Aorta (tissue), 5 donors: ENCODE results near the gene ARRDC4. TPM values are rescaled to one million over a fixed set of nuclear protein-coding genes. Genes with fewer than 3 reads are reported as not detected.

Experiments used
- ATAC-seq: fragments of 200-7000 bp; cut with Tn5 transposase; one replicate; pipeline ENCODE4 v1.9.1; 2022; ENCODE audit warnings: moderate library complexity; ENCODE audit not compliant: low FRiP score
- DNase-seq, 2 donors: peaks; one replicate each; pipeline ENCODE4 v3.0.0-alpha.2; 2020
- H3K27ac ChIP-seq, 2 donors: one replicate each; pipeline ENCODE4 v1.5.1; 2013; ENCODE audit warnings: low read length in 2 of 2, mild to moderate bottlenecking in 2 of 2, moderate library complexity in 2 of 2, control low read depth in 1 of 2, inconsistent platforms in 1 of 2, low read depth in 1 of 2
- H3K27me3 ChIP-seq, 2 donors: one replicate each; pipeline ENCODE4 v1.6.1; 2013; ENCODE audit warnings: control low read depth in 1 of 2, low read length in 1 of 2, mild to moderate bottlenecking in 1 of 2, moderate library complexity in 1 of 2; ENCODE audit not compliant: insufficient read depth in 2 of 2, control insufficient read depth in 1 of 2
- H3K36me3 ChIP-seq, 2 donors: one replicate each; pipeline ENCODE4 v1.6.1; 2013; ENCODE audit warnings: control low read depth in 1 of 2, low read length in 1 of 2, mild to moderate bottlenecking in 1 of 2; ENCODE audit not compliant: insufficient read depth in 2 of 2, control insufficient read depth in 1 of 2
- H3K4me1 ChIP-seq, 2 donors: one replicate each; pipeline ENCODE4 v1.6.1; 2013; ENCODE audit warnings: low read length in 2 of 2, control low read depth in 1 of 2, mild to moderate bottlenecking in 1 of 2, moderate library complexity in 1 of 2; ENCODE audit not compliant: insufficient read depth in 2 of 2, control insufficient read depth in 1 of 2
- H3K4me3 ChIP-seq, 2 donors: one replicate each; pipeline ENCODE4 v1.5.1; 2013; ENCODE audit warnings: low read length in 2 of 2, control low read depth in 1 of 2, mild to moderate bottlenecking in 1 of 2
- H3K9me3 ChIP-seq: one replicate; pipeline ENCODE4 v1.6.1; 2013; ENCODE audit warnings: mild to moderate bottlenecking, low read length; ENCODE audit not compliant: control insufficient read depth
- WGBS, 2 donors: extraction: QIAGEN DNeasy Blood & Tissue Kit; methylation state at CpG; one replicate each; pipeline ENCODE4 v1.1.7; 2013; 5-methylcytosine and 5-hydroxymethylcytosine counted together
- intact Hi-C, 2 donors: fragments of 100-400 bp; cut with DNase I; formaldehyde crosslinking; loops; one replicate each; pipeline versions ENCODE4 v1.14.2 to v1.15.0; 2022
- polyA plus RNA-seq, 2 donors: library from polyadenylated mRNA; stranded (reverse); fragments of 200-250 nt; gene quantifications; one replicate each; pipeline ENCODE4 v1.2.3, GENCODE V29; 2013
- total RNA-seq, 2 donors: library from RNA; stranded (reverse); fragmentation: NEBNext Ultra II Directional; extraction: Animal tissue kit (Norgen Biotek cat#: 25700); gene quantifications; one replicate each; pipeline ENCODE4 v1.2.1, GENCODE V29; 2021
- donor health status: healthy with polysubstance abuse.
- donor health status: Bipolar disorder and iron deficiency.
- donor health status: DM: no; HTN: no; CAD: no.
- donor health status: DM: no; HTN: no; CAD: no.
- donor health status: DM: yes; HTN: yes; CAD: no.

ARRDC4 gene
- total and polyA plus RNA-seq, 4 donors = 3.1 to 27.2 (median 21.8) TPM

DNA sequence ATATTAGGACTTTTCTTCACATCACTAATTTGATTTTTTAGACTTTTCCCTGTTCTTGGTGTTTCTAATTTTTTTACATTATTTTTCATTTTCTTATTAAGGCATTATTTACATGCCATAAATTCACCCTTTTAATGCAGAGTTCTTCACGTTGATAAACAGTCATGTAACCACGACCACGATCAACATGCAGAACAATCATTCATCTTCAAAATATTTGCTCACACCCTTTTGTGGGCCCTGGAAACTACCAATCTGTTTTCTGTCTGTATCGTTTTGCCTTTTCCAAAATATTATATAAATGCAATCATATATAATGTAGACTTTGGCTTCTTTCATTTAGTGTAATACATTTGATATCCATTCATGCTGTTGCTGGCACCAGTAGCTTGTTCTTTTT lies 48.7 kb downstream of the ARRDC4 start:
- Histone ChIP-seq H3K27me3 (no peaks in the 10 kb centered on the region), H3K4me3 (no peak overlapping the region), H3K36me3 (no peaks in the 10 kb centered on the region), H3K27ac (no peak overlapping the region), H3K9me3 (no peaks in the 10 kb centered on the region), H3K4me1 (no peaks in the 10 kb centered on the region)
- ATAC-seq (no peak), DNase-seq (no peak)
- WGBS, 2 donors = 75 to 79% methylated on average over 4 of the region's 4 CpGs
- intact Hi-C loops = no loop called here

DNA sequence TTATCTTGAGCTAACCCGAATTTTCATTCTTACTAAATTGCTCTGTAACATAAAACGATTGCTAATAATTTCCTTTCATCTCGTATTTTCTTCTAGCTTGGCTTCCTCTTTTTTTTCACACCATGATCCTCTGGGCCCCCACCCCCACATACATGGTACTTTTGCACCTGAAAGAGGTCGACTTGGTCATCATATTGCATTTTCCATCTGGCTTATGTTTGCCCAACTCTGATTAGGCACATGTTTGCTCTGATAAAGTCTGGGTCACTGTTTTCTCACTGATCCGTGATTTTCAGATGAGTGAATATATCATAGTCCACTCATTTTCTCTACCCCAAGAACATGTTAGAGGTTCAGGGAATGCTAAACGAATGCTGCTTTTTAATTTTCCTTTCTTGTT lies 49.5 kb downstream of the ARRDC4 start:
- WGBS, 2 donors = 58 to 67% methylated on average over 6 of the region's 6 CpGs
- H3K4me1 ChIP-seq = no peaks in the 10 kb centered on the region

DNA sequence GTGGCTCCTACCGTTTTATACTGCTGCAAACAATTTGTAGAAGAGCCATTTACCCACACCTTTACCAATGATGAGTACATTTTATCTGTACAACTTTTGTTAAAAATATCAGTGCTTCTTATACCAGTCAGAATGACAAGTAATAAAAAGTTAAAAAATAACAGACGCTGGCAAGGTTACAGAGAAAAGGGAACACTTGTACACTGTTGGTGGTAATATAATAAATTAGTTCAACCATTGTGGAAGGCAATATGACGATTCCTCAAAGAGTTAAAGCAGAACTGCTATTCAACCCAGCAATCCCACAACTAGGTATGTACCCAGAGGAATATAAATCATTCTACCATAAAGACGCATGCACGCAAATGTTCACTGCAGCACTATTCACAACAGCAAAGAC lies 51.9 kb downstream of the ARRDC4 start:
- Histone ChIP-seq H3K9me3 (no peaks in the 10 kb centered on the region), H3K36me3 (no peaks in the 10 kb centered on the region), H3K27ac (no peak overlapping the region), H3K27me3 (no peaks in the 10 kb centered on the region), H3K4me1 (no peaks in the 10 kb centered on the region), H3K4me3 (no peak overlapping the region)
- ATAC-seq (no peak), DNase-seq (no peak)
- WGBS, 2 donors = 43 to 54% methylated on average over 5 of the region's 5 CpGs
- intact Hi-C loops = no loop called here

More for the DNA sequence above, 49.5 kb downstream of the ARRDC4 start:
- Histone ChIP-seq H3K9me3 (no peaks in the 10 kb centered on the region), H3K4me3 (no peak overlapping the region), H3K27ac (no peak overlapping the region), H3K36me3 (no peaks in the 10 kb centered on the region), H3K27me3 (no peaks in the 10 kb centered on the region)
- DNase-seq (no peak), ATAC-seq (no peak)
- intact Hi-C loops = no loop called here

DNA sequence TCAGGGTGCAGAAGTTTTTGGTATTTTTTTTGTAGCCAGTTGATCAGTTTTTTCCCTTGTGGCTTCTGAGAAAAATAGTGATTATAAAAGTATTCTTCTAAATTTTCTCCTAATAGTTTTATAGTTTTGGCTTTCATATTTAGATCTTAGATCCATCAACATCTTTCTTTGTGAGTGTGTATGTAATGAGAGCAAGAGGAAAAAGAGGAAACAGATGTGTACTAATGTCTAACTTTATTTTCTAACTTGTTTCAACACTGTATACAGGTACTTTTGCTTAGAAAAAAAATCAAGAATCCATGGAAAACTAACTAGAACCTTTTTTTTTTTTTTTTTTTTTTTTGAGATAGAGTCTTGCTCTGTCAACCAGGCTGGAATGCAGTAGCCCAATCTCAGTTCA lies 53.1 kb downstream of the ARRDC4 start:
- Histone ChIP-seq H3K27ac (no peak overlapping the region), H3K36me3 (no peaks in the 10 kb centered on the region), H3K9me3 (no peaks in the 10 kb centered on the region), H3K27me3 (no peaks in the 10 kb centered on the region), H3K4me1 (no peaks in the 10 kb centered on the region), H3K4me3 (no peak overlapping the region)
- no peak for DNase-seq
- ATAC-seq = no peak
- intact Hi-C loops = no loop called here

DNA sequence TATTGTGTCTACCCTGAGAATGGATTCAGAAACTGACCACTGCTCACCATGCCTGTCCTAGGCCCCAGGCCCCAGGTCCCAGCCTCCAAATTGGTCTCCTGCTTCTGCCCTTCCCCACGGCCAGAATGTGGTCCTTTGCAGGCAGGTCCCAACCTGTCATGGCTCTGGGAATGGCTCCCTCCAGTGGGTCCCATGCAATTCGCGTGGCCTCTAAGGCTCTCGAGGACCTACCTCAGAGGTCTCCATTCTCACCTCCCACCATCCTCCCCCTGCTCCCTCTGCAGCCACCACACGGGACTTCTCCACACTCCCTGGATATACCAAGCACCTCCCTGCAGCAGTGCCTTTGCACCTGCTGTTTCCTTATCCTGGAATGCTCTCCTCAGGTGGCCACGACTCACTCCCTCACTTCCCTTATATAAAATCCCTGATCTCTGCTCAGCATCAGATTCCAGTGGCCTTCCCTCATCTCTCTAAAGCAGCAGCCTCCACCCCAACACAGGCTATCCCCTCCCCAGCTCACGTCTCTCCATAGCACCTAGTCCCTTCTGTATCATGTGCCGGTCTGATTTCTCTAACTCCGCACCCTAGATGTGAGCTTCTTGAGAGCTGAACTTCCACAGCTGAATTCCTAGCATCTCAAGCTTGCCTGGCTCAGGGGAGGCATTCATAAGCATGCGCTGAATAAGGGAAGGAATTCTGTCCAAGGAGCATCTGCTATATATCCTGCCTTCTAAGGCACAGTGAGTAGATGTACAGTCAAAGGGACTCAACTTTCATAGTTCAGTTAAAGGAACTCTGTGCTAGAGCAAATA lies 56.9 kb downstream of the ARRDC4 start:
- H3K4me3 ChIP-seq = no peak overlapping the region

DNA sequence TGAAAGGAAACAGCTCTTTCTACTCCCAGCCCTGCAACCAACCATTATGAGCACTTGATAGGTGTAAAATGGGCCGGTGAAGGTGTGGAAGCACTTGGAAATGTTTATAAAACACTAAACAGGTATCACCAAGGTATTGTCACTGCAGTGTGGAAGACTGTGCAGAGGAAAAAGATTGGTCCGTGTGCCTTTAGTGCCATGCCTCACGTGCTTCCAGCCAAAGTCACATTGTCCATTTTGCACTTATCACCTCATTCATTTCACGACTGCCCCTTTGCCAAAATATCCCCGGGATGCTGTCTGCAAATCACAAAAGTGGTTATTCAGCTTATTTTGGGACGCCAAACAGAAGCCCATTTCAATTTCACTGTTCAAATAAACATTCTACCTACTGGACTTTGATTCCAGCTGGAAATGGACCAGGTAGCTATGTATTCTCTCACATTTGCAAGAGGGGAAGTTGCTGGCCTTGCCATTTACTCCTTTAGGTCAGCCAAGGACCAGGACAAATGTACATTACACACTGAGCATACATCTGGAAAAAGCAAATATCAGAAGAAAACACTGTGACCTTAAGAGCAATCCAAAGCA lies 58.4 kb downstream of the ARRDC4 start:
- Histone ChIP-seq H3K27me3 (no peaks in the 10 kb centered on the region), H3K4me3 (no peak overlapping the region), H3K27ac (no peak overlapping the region), H3K4me1 (no peaks in the 10 kb centered on the region), H3K36me3 (no peaks in the 10 kb centered on the region), H3K9me3 (no peaks in the 10 kb centered on the region)
- DNase-seq (no peak), ATAC-seq (no peak)
- WGBS, 2 donors = 59 to 61% methylated on average over 6 of the region's 6 CpGs
- intact Hi-C loops = no loop called here

More for the DNA sequence above, 56.9 kb downstream of the ARRDC4 start:
- 82 to 84% methylated on average over 10 of the region's 10 CpGs for WGBS, 2 donors
- no peak for DNase-seq
- ATAC-seq = no peak
- intact Hi-C loops = no loop called here
- Histone ChIP-seq H3K27ac (no peak overlapping the region), H3K36me3 (no peaks in the 10 kb centered on the region), H3K27me3 (no peaks in the 10 kb centered on the region), H3K9me3 (no peaks in the 10 kb centered on the region), H3K4me1 (no peaks in the 10 kb centered on the region)
